Neural progenitor cell (in vitro differentiated cells): Measurements from ENCODE around the gene GJC2. TPM values are rescaled to one million over a fixed set of nuclear protein-coding genes. Genes with fewer than 3 reads are reported as not detected.

Experiments
- DNase-seq: peaks from one replicate; pipeline ENCODE4 v3.0.0-alpha.2; 2016; ENCODE audit warnings: low spot score
- H2AFZ ChIP-seq: fragments of 200-600 bp; sonication (generic); replicated peaks from 2 replicates; pipeline ENCODE4 v1.6.1; 2016; ENCODE audit warnings: antibody characterized with exemption
- H3F3A ChIP-seq: fragments of 200-600 bp; sonication (generic); 2 replicates; pipeline ENCODE4 v1.6.1; 2016; ENCODE audit warnings: antibody characterized with exemption, low read depth
- H3K27ac ChIP-seq: fragments of 200-600 bp; sonication (generic); 2 replicates; pipeline ENCODE4 v1.5.1; 2016; ENCODE audit warnings: mild to moderate bottlenecking
- H3K27me3 ChIP-seq: fragments of 200-600 bp; sonication (generic); 2 replicates; pipeline ENCODE4 v1.6.1; 2016; ENCODE audit warnings: mild to moderate bottlenecking, moderate library complexity
- H3K36me3 ChIP-seq: fragments of 200-600 bp; sonication (generic); 2 replicates; pipeline ENCODE4 v1.5.1; 2016
- H3K4me1 ChIP-seq: fragments of 200-600 bp; sonication (generic); 2 replicates; pipeline ENCODE4 v1.6.1; 2016; ENCODE audit warnings: mixed run types
- H3K4me2 ChIP-seq: fragments of 200-600 bp; sonication (generic); 2 replicates; pipeline ENCODE4 v1.6.1; 2016
- H3K4me3 ChIP-seq: fragments of 200-600 bp; sonication (generic); 2 replicates; pipeline ENCODE4 v1.5.1; 2016
- H3K79me2 ChIP-seq: fragments of 200-600 bp; sonication (generic); 2 replicates; pipeline ENCODE4 v1.6.1; 2016; ENCODE audit warnings: low read depth
- H3K9ac ChIP-seq: fragments of 200-600 bp; sonication (generic); 2 replicates; pipeline ENCODE4 v1.6.1; 2016
- H3K9me3 ChIP-seq: fragments of 200-600 bp; sonication (generic); 2 replicates; pipeline ENCODE4 v1.5.1; 2016; ENCODE audit warnings: low read depth
- H4K20me1 ChIP-seq: fragments of 200-600 bp; sonication (generic); 2 replicates; pipeline ENCODE4 v1.6.1; 2016; ENCODE audit warnings: low read depth
- H3K27ac Mint-ChIP-seq: 3 replicates; pipeline ENCODE4 v1.8.0; 2021; ENCODE audit warnings: mixed read lengths
- H3K27me3 Mint-ChIP-seq: 2 replicates; pipeline ENCODE4 v1.8.0; 2022; ENCODE audit warnings: low read depth, mild to moderate bottlenecking, inconsistent platforms, moderate library complexity, mixed read lengths; ENCODE audit not compliant: insufficient read depth
- H3K36me3 Mint-ChIP-seq: 3 replicates; pipeline ENCODE4 v1.8.0; 2021; ENCODE audit warnings: mixed read lengths
- H3K4me1 Mint-ChIP-seq: 3 replicates; pipeline ENCODE4 v1.8.0; 2021; ENCODE audit warnings: mixed read lengths
- H3K4me3 Mint-ChIP-seq: 3 replicates; pipeline ENCODE4 v1.8.0; 2021; ENCODE audit warnings: mild to moderate bottlenecking, moderate library complexity, mixed read lengths
- H3K9me3 Mint-ChIP-seq: 3 replicates; pipeline ENCODE4 v1.8.0; 2020; ENCODE audit warnings: mixed read lengths
- CTCF ChIP-seq: fragments of 200-600 bp; sonication (generic); IDR thresholded peaks from 2 replicates; pipeline ENCODE4 v1.5.1; 2017; ENCODE audit warnings: antibody characterized with exemption, mild to moderate bottlenecking
- EZH2 ChIP-seq: fragments of 200-600 bp; sonication (generic); IDR thresholded peaks from 2 replicates; pipeline ENCODE4 v1.6.1; 2017; ENCODE audit warnings: antibody characterized with exemption, mild to moderate bottlenecking, moderate library complexity
- EZH2phosphoT487 ChIP-seq: fragments of 200-600 bp; sonication (generic); IDR thresholded peaks from 2 replicates; pipeline ENCODE4 v1.6.1; 2017; ENCODE audit warnings: antibody characterized with exemption
- total RNA-seq: library from RNA; depleted of rRNA; stranded (reverse); fragments of >200 nt; gene quantifications from 2 replicates; pipeline ENCODE4 v1.2.3, GENCODE V29; 2015; ENCODE audit warnings: low replicate concordance

Gene GJC2
- total RNA-seq, 1 donor from 2014 or later = not detected

- H3K36me3 Mint-ChIP-seq = no peaks in the 10 kb centered on the region
These were observed 2.5 kb upstream of the GJC2 start for GRCh38 chr1:228147151-228147693.

GRCh38 chr1:228147768-228148167 lies 2.0 kb upstream of the GJC2 start:
- Mint-ChIP-seq H3K4me3 (no peak overlapping the region), H3K9me3 (no peaks in the 10 kb centered on the region), H3K36me3 (no peaks in the 10 kb centered on the region), H3K27ac (no peak overlapping the region), H3K4me1 (peaks cover 11% of the 10 kb centered on the region), H3K27me3 (no peaks in the 10 kb centered on the region)
- Histone ChIP-seq H3K9ac (no peak overlapping the region), H3F3A (no peaks in the 10 kb centered on the region), H3K9me3 (no peaks in the 10 kb centered on the region), H3K4me2 (no peak overlapping the region), H3K4me1 (peaks cover 14% of the 10 kb centered on the region), H3K27ac (no peak overlapping the region), H3K79me2 (peaks cover 20% of the 10 kb centered on the region), H2AFZ (no peak overlapping the region), H3K36me3 (no peaks in the 10 kb centered on the region), H4K20me1 (peaks cover 3% of the 10 kb centered on the region), H3K4me3 (no peak overlapping the region), H3K27me3 (no peaks in the 10 kb centered on the region)
- DNase-seq = no peak
- TF ChIP-seq CTCF = no peak

More at GRCh38 chr1:228147151-228147693, 2.5 kb upstream of the GJC2 start:
- H2AFZ ChIP-seq = no peak overlapping the region
- no peak overlapping the region for H3K27ac Mint-ChIP-seq
- TF ChIP-seq EZH2phosphoT487 = no peak
- TF ChIP-seq CTCF = no peak
- TF ChIP-seq EZH2 = no peak
- no peaks in the 10 kb centered on the region for H3K27me3 ChIP-seq
- peaks cover 3% of the 10 kb centered on the region for H4K20me1 ChIP-seq
- no peak overlapping the region for H3K4me2 ChIP-seq
- H3K27me3 Mint-ChIP-seq = no peaks in the 10 kb centered on the region
- no peak overlapping the region for H3K4me3 Mint-ChIP-seq
- peaks cover 11% of the 10 kb centered on the region for H3K4me1 Mint-ChIP-seq
- H3K36me3 ChIP-seq = no peaks in the 10 kb centered on the region
- DNase-seq = no peak
- H3K4me3 ChIP-seq = no peak overlapping the region
- no peak overlapping the region for H3K9ac ChIP-seq
- H3K9me3 Mint-ChIP-seq = no peaks in the 10 kb centered on the region
- no peaks in the 10 kb centered on the region for H3F3A ChIP-seq
- H3K27ac ChIP-seq = no peak overlapping the region
- no peaks in the 10 kb centered on the region for H3K9me3 ChIP-seq
- peaks cover 25% of the 10 kb centered on the region for H3K79me2 ChIP-seq
- peaks cover 14% of the 10 kb centered on the region for H3K4me1 ChIP-seq

GRCh38 chr1:228148196-228148861 lies 1.4 kb upstream of the GJC2 start:
- H3K27ac ChIP-seq = no peak overlapping the region
- H2AFZ ChIP-seq = no peak overlapping the region
- H3K4me2 ChIP-seq = no peak overlapping the region
- H3K27me3 ChIP-seq = no peaks in the 10 kb centered on the region
- H3K4me1 Mint-ChIP-seq = peaks cover 10% of the 10 kb centered on the region
- no peak for DNase-seq
- peaks cover 3% of the 10 kb centered on the region for H4K20me1 ChIP-seq
- no peaks in the 10 kb centered on the region for H3K36me3 Mint-ChIP-seq
- no peak overlapping the region for H3K27ac Mint-ChIP-seq
- no peaks in the 10 kb centered on the region for H3K36me3 ChIP-seq
- no peaks in the 10 kb centered on the region for H3K9me3 ChIP-seq
- H3K4me3 ChIP-seq = no peak overlapping the region
- peaks cover 14% of the 10 kb centered on the region for H3K79me2 ChIP-seq
- no peak for TF ChIP-seq EZH2phosphoT487
- no peak for TF ChIP-seq EZH2
- TF ChIP-seq CTCF = no peak
- no peaks in the 10 kb centered on the region for H3K9me3 Mint-ChIP-seq
- no peak overlapping the region for H3K9ac ChIP-seq
- H3K4me1 ChIP-seq = peaks cover 14% of the 10 kb centered on the region
- no peaks in the 10 kb centered on the region for H3F3A ChIP-seq
- no peak overlapping the region for H3K4me3 Mint-ChIP-seq
- no peaks in the 10 kb centered on the region for H3K27me3 Mint-ChIP-seq
